Measurements from ENCODE around the gene RAB1A.

RAB1A gene

GRCh38 chr2:65061146-65061909 lies 68.6 kb downstream of the RAB1A start:
- no peak for DNase-seq (ENCODE audit: low spot score)

GRCh38 chr2:65059071-65059470 lies 70.8 kb downstream of the RAB1A start:
- no peak for DNase-seq (ENCODE audit: low spot score)

- peak; percentile 20 for DNase-seq (ENCODE audit: low spot score)
Measured at GRCh38 chr2:65057391-65058052, 72.4 kb downstream of the RAB1A start.

DNA sequence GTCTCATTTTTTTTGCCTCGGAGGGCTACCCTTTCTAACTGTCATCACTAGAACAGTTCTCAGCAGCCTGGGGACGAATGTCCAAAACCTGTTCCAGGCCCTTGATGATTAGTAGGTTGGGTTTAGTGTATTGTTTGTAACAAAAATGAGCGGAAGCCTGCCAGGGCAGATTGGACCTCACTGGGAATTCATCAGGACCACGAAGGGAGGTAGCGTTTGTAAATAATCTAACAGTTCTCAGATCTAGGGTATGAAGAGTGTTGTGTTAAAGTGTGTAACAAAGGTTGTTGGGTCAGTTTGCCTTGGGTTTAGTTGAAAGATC lies 72.9 kb downstream of the RAB1A start:
- no peak for DNase-seq (ENCODE audit: low spot score)

DNA sequence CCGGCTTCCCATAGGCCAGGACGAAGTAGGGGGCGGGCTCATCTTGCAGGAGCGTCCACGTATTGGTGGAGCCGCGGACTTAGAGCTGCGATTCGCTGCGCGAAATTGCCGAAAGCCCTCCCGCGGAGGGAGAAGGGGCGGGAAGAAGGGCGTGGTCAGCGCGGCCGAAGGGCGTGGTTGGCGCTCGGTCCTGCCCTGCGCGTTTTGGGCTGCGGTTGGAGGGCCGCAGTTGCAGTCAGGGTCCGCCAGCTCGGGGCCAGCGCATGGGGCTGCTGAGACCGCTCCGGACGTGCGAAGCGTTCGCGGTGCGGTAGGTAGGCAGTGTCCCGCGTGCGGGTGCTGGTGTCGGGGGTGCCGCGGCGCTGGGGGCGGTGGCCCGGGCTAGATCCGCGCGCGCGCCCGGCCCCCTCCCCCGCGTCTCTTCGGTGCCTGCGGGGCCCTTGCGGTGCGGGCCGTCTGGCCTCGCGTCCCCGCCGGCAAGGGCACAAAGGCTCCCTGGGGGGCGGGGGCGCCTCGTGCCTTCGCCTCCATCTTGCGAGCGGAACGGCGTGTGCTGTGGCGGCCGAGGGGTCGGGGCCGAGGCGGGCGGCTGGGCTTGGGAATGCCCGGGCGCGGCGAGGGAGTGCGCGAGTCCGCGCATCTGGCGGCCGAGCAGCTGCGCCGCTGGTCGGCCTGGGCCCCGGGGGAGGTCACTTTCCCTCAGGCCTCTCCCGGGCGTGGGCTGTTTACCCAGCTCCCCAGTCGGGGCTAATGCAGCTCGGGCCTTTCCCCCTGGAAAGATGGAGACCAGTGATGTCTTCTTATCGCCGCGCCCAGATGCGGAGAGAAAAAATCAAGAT lies 73.5 kb downstream of the RAB1A start, which contains the start of gene CEP68:
TSS of gene CEP68 (plus strand) at position 202 of the 839 bp plus-strand sequence. CDS start 13,029 bp downstream, outside the sequence.
- DNase-seq (ENCODE audit: low spot score) = peak; percentile 99

DNA sequence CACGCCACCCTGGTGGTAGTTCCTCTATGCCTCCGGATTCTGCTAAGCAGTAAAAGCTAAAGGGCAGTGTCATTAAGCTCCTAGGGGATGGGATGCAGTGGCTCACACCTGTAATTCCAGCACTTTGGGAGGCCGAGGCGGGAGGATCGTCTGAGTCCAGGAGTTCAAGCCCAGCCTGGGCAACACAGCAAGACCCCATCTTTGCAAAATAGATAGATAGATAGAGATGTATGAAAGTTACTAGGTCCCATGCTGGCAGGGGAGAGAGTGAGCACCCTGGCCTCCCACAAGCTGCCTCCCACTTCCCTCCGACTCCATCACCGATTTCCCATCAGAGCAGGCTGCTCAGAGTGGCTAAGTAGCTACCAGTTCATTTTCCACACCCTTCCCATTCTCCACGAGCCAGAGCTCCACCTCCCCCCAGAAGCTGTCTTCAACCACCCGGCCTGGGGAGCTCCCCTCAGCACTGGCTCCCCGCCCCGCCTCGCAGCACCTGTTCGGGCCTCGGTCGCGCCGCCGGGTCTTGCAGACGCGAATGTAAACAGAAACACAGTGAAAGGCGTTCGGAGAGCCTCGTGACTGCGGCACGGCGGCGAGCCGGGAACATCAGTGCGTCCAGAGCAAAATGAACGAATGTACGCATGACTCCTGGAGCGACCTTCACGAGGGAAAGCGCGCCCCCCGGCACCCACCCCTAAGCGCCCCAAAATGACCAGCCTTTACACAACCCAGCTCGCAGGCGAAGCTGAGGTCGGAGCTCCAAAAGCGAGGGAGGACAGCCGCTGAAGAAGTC lies 74.3 kb downstream of the RAB1A start:
- DNase-seq (ENCODE audit: low spot score) = peak; percentile 28

DNA sequence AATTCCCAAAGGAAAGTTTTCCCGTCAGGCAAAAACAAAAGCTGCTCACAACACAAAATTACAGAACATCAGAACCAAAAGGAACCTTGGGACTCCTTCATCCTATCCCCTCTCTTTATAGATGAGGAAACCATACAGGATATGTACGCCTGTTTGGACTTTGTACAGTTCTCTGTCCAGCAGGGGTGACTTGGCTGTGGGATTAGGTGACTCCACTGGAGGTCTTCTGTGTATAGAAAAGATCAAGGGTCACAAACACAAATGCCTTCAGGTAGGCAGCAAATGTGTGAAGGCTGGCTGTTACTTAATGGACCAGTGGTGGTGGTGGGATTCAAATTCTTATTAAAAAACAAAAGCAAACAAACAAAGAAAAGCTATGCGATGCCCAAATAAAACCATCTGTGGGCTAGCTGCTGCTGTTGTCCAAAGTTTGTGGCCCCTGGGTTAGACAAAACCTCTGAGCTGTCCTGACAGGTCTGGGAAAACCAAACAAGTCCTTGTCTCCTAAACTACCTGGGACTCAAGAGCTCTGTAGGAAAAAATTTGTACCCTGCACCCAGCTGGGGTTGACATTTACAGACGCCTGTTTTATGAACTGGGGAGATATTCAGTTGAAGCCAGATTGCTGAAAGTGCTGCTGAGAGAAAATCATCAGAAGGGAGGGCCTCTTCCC lies 75.0 kb downstream of the RAB1A start:
- DNase-seq (ENCODE audit: low spot score) = no peak

GRCh38 chr2:65053199-65053598 lies 76.7 kb downstream of the RAB1A start:
- DNase-seq (ENCODE audit: low spot score) = no peak

- DNase-seq (ENCODE audit: low spot score) = no peak
Measured at GRCh38 chr2:65050931-65051330, 79.0 kb downstream of the RAB1A start.

GRCh38 chr2:65049010-65049639 lies 80.8 kb downstream of the RAB1A start:
- DNase-seq (ENCODE audit: low spot score) = no peak

- no peak for DNase-seq (ENCODE audit: low spot score)
Measured at GRCh38 chr2:65046633-65047407, 83.1 kb downstream of the RAB1A start.

GRCh38 chr2:65045651-65046050 lies 84.3 kb downstream of the RAB1A start:
- peak; percentile 24 for DNase-seq (ENCODE audit: low spot score)

GRCh38 chr2:65044097-65044735 lies 85.7 kb downstream of the RAB1A start:
- no peak for DNase-seq (ENCODE audit: low spot score)

DNA sequence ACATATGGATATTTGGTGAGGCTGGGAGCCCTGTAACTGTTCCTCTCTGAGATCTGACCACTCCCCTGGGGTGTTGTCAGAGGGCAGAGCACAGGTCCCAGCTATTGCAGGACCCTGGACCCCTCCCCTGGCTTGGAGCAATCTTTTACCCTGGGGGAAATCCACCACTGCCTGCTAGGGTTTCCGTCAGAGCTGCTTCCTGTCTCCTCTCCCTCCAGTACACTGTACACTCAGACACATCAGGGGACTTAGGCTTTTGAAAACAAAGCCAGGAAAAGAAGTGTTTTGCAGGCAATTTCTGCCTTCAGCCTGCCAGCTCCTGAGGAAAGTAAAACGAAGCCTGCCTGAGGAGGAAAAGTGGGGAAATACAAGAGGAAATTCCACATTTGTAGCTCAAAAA lies 86.9 kb downstream of the RAB1A start:
- DNase-seq (ENCODE audit: low spot score) = no peak

DNA sequence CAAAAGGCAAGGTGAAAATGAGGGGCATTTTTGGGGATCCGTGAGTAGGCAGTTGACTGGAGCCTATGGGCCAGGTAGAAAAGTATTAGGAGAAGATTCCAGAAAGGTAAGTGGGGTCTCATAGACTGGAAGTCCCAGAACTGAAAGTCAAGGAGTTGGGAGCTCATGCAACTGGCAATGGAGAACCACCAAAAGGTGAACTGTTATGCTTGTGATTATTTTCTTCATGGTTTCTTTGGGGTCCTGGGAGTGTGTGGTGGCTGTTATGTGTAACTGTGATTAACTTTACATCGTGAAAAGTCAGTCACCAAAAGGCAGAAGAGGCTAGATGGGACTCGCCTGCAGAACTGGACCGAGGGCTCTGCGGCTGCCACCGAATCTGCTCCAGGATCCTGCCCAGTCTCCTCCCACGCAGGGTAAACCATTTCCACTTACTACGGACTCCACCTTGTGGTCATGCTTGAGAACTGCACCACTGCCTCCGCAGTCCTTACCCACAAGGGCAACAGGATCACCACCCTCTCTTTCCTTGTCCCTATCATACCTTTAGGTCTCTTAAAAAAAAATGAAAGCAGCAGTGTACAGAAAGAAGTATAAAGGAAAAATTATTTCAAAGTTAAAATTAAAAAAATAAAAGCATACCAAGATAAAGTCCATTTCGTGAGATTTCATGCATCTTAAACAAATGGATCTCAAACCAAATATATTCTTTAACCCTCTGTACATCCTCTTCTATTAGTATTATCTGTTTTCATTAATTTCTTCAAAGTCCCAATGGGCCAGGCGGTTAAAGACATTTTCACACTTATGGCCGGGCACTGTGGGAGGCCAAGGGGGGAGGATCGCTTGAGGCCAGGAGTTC lies 89.3 kb downstream of the RAB1A start:
- peak; percentile 91 for DNase-seq (ENCODE audit: low spot score)

DNA sequence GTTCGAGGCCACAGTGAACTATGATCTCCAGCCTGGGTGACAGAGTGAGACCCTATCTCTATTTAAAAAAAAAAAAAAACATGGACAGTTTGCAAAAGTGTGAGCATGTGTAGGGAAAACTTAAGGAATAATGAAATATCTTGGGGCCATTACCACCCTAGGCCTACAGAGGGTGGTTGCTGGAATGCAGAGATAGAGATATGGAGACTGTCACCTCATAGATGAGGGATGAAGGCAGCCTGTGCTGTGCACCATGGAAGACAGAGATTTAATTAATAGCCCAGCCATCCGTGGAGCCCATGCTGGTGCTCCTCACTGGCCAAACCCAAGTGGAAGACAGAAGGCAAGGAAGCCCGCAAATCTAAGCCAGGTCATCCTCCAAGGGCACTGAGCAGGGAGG lies 90.3 kb downstream of the RAB1A start:
- DNase-seq (ENCODE audit: low spot score) = no peak

DNA sequence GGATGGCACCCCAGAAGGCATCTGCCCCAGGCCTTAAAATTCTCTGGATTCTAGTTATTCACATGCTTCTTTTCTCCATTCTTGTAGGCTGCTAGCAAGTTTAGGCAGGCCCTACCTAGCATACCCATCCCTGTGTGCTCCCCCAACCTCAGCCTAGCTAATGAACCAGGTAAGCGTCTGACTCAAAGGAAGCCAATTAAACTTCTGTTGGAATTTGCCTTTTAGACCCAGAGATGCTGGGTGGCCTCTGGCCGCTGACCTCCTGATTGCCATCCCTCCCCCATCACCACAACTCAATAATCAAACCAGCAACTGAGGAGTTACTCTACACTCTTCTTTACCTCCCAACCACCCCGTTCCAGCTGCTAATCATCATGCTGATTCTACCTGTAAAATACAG lies 92.7 kb downstream of the RAB1A start:
- no peak for DNase-seq (ENCODE audit: low spot score)

All from AG08395 (cell line).